ENCODE measurements around the gene CPM.
"Not testable (repeated sequence)": the region's sequence is repeated elsewhere in the genome, so short reads cannot be mapped to it uniquely, and the experiment has no call there.

CPM gene

DNA sequence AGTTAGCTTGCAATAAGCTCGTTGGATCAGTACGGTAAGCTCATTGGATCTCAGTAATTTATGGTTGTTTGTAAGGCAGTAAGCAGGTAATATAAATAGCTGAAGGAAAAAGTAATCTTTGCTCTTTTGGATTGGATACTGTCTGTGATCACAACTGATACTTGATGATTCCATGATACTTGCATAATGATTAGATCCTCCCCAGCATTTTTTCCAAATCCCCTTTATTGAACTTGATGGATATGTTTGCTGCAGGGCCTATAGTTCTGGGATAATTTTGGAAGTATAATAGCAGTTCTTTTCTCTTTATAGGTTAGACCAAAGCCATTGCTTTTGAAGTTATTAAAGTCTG lies 119.8 kb downstream of the CPM start:
- TF ChIP-seq, protein P1, sequence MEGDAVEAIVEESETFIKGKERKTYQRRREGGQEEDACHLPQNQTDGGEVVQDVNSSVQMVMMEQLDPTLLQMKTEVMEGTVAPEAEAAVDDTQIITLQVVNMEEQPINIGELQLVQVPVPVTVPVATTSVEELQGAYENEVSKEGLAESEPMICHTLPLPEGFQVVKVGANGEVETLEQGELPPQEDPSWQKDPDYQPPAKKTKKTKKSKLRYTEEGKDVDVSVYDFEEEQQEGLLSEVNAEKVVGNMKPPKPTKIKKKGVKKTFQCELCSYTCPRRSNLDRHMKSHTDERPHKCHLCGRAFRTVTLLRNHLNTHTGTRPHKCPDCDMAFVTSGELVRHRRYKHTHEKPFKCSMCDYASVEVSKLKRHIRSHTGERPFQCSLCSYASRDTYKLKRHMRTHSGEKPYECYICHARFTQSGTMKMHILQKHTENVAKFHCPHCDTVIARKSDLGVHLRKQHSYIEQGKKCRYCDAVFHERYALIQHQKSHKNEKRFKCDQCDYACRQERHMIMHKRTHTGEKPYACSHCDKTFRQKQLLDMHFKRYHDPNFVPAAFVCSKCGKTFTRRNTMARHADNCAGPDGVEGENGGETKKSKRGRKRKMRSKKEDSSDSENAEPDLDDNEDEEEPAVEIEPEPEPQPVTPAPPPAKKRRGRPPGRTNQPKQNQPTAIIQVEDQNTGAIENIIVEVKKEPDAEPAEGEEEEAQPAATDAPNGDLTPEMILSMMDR (IDR thresholded peaks at IDR 0.05; ENCODE audit: low read depth, low read length), result no peak
- no peaks in the 10 kb centered on the region for H3K9me3 ChIP-seq (ENCODE audit: severe bottlenecking)
- no peak overlapping the region for H3K27ac ChIP-seq
- no peak for DNase-seq
- H3K36me3 ChIP-seq, result peaks cover 90% of the 10 kb centered on the region
- no peak overlapping the region for H3K4me3 ChIP-seq (ENCODE audit: low read depth, low read length)
- H3K27me3 ChIP-seq (ENCODE audit: insufficient read depth, low read depth, severe bottlenecking), result no peaks in the 10 kb centered on the region

DNA sequence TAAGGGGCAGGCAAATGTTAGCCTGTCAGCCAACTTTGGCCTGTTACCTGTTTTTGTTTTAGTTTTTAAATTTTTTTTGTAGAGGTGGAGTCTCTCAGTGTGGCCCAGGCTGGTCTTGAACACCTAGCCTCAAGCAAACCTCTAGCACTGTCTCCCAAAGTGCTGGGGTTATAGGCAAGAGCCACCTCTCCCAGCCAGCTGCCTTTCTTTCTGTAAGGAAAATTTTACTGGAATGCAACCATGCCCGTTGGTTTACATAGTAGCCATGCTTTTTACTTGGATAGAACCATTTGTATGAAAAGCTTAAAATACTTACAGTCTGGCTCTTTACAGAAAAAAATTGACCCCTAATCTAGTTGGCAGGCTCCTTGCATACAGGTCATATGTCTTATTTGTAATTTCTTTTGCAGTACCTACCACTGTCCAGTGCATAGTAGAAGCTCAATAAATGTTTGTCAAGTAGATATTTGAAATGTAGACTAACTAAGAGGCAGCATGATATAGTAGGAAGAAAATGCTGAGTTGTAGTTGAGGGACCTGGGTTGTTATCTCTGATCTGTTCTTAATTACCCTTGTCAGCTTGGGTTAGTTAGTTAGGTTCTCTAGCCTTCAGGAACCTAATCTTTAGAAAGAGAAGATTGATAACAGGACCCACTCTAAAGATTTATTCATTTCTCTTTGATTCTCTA lies 120.3 kb downstream of the CPM start:
- Histone ChIP-seq H3K27ac (no peak overlapping the region), H3K27me3 (ENCODE audit: insufficient read depth, low read depth, severe bottlenecking) (no peaks in the 10 kb centered on the region), H3K4me3 (ENCODE audit: low read depth, low read length) (no peak overlapping the region), H3K9me3 (ENCODE audit: severe bottlenecking) (no peaks in the 10 kb centered on the region), H3K36me3 (peaks cover 85% of the 10 kb centered on the region)
- no peak for DNase-seq
- TF ChIP-seq, protein P1 (IDR thresholded peaks at IDR 0.05; ENCODE audit: low read depth, low read length), result no peak

DNA sequence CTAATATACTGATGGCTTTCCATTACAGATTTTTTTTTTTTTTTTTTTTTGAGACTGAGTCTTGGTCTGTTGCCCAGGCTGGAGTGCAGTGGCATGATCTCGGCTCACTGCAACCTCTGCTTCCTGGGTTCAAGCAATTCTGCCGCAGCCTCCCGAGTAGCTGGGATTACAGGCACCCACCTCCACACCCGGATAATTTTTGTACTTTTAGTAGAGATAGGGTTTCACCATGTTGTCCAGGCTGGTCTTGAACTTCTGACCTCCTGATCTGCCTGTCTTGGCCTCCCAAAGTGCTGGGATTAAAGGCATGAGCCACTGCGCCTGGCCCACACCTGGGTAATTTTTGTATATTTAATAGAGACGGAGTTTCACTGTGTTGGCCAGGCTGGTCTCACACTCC lies 121.4 kb downstream of the CPM start:
- not testable (repeated sequence) for H3K27ac ChIP-seq; H3K9me3 ChIP-seq (ENCODE audit: severe bottlenecking); H3K4me3 ChIP-seq (ENCODE audit: low read depth, low read length); DNase-seq; H3K27me3 ChIP-seq (ENCODE audit: insufficient read depth, low read depth, severe bottlenecking)
- H3K36me3 ChIP-seq, result peaks cover 74% of the 10 kb centered on the region

DNA sequence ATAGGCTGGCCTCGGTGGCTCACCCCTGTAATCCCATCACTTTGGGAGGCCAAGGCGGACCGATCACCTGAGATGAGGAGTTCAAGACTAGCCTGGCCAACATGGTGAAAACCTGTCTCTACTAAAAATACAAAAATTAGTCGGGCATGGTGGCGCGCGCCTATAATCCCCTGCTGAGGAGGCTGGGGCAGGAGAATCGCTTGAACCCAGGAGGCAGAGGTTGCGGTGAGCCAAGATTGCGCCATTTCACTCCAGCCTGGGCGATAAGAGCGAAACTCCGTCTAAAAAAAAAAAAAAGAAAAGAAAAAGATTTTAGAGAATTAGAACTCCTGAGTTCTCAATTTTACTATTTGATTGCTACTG lies 123.0 kb downstream of the CPM start:
- H3K36me3 ChIP-seq, result peaks cover 61% of the 10 kb centered on the region

DNA sequence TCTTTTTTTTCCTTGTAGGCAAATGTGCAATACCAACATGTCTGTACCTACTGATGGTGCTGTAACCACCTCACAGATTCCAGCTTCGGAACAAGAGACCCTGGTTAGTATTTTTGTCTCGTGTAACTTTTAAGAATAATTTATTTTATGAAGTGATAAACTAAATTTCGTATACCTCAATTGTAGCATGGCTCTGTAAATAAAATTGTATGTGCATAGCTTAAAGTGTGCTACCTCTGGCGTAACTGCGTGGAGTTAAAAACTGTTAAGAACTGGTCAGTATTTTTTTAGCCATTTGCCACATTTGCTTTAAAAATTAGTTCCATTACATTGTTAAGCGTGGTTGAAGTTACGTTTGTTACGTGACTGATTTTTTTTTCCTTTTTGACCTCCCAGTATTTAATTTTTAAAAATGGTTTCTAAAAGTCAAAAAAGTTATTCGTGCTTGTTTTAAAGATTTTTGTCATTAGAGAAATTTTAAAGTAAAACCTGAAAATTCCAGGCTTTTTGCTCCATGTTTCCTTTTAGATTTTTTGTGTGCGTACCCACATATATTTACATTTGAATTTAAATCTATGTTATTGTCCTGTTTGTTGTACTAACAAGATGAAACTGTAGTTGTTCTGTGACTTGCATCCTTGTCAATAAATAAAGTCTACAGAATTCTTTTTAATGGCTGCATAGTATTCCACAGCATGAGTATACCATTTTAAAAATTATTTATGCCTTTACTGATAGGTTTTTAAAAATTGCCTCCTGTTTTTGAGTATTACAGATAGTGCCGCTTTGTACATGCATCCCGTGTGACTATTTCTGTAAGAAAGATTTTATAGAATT lies 123.6 kb downstream of the CPM start:
- H3K36me3 ChIP-seq, result peaks cover 55% of the 10 kb centered on the region
- DNase-seq, result no peak
- peak overlapping the region; percentile 87 for H3K4me3 ChIP-seq (ENCODE audit: low read depth, low read length)
- H3K27ac ChIP-seq, result peak overlapping the region; percentile 100
- TF ChIP-seq, protein P1 (IDR thresholded peaks at IDR 0.05; ENCODE audit: low read depth, low read length), result no peak
- no peaks in the 10 kb centered on the region for H3K27me3 ChIP-seq (ENCODE audit: insufficient read depth, low read depth, severe bottlenecking)
- no peaks in the 10 kb centered on the region for H3K9me3 ChIP-seq (ENCODE audit: severe bottlenecking)

More for the DNA sequence above, 123.0 kb downstream of the CPM start:
- H3K9me3 ChIP-seq (ENCODE audit: severe bottlenecking); DNase-seq; H3K27me3 ChIP-seq (ENCODE audit: insufficient read depth, low read depth, severe bottlenecking); H3K4me3 ChIP-seq (ENCODE audit: low read depth, low read length); H3K27ac ChIP-seq: not testable (repeated sequence)

DNA sequence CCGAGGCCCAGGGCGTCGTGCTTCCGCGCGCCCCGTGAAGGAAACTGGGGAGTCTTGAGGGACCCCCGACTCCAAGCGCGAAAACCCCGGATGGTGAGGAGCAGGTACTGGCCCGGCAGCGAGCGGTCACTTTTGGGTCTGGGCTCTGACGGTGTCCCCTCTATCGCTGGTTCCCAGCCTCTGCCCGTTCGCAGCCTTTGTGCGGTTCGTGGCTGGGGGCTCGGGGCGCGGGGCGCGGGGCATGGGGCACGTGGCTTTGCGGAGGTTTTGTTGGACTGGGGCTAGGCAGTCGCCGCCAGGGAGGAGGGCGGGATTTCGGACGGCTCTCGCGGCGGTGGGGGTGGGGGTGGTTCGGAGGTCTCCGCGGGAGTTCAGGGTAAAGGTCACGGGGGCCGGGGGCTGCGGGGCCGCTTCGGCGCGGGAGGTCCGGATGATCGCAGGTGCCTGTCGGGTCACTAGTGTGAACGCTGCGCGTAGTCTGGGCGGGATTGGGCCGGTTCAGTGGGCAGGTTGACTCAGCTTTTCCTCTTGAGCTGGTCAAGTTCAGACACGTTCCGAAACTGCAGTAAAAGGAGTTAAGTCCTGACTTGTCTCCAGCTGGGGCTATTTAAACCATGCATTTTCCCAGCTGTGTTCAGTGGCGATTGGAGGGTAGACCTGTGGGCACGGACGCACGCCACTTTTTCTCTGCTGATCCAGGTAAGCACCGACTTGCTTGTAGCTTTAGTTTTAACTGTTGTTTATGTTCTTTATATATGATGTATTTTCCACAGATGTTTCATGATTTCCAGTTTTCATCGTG lies 124.4 kb downstream of the CPM start:
- H3K27me3 ChIP-seq (ENCODE audit: insufficient read depth, low read depth, severe bottlenecking), result no peaks in the 10 kb centered on the region
- H3K4me3 ChIP-seq (ENCODE audit: low read depth, low read length), result peak overlapping the region; percentile 87
- H3K27ac ChIP-seq, result peak overlapping the region; percentile 100
- H3K36me3 ChIP-seq, result peaks cover 47% of the 10 kb centered on the region
- no peaks in the 10 kb centered on the region for H3K9me3 ChIP-seq (ENCODE audit: severe bottlenecking)
- DNase-seq, result peak; percentile 89
- TF ChIP-seq, protein P1 (IDR thresholded peaks at IDR 0.05; ENCODE audit: low read depth, low read length), result no peak
